ENCODE data around the gene SLC16A4. TPM values are rescaled to one million over a fixed set of nuclear protein-coding genes. Genes with fewer than 3 reads are reported as not detected.

SLC16A4 gene
- total RNA-seq, 2 donors from 2014 or later: 1.7 to 9.0 TPM

DNA sequence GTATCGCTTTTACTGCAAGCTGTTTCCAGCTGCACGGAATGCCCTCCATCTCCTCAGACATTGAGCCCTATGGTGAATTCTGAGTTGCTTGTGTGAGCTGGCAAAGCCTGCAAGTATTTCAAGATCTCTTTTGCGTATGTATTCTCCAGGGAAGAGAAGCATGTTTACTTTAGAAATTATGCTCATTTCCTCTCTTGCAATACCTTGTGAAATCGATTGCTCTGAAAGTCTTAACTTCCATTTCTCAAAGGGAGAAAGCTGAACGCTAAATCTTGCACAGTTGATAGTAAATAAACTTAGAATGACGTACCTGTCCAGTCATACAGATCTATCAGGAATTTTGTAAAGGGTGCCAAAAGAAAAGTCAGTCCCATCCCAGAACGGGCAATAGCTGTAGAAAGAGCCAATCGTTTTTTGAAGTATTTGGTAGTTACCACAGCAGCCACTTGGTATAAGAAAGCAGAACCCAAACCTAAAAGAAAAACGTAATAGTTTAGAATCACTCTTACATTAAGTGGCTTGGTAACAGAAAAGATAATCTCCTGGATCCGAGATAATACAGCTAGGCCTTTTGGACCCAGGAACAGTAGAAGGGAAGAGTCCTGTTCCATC is 10.0 kb downstream of the SLC16A4 start:
- WGBS: 88% methylated on average over 10 of the region's 10 CpGs
- H3K4me3 ChIP-seq: no peak overlapping the region
- TF ChIP-seq, protein P1, sequence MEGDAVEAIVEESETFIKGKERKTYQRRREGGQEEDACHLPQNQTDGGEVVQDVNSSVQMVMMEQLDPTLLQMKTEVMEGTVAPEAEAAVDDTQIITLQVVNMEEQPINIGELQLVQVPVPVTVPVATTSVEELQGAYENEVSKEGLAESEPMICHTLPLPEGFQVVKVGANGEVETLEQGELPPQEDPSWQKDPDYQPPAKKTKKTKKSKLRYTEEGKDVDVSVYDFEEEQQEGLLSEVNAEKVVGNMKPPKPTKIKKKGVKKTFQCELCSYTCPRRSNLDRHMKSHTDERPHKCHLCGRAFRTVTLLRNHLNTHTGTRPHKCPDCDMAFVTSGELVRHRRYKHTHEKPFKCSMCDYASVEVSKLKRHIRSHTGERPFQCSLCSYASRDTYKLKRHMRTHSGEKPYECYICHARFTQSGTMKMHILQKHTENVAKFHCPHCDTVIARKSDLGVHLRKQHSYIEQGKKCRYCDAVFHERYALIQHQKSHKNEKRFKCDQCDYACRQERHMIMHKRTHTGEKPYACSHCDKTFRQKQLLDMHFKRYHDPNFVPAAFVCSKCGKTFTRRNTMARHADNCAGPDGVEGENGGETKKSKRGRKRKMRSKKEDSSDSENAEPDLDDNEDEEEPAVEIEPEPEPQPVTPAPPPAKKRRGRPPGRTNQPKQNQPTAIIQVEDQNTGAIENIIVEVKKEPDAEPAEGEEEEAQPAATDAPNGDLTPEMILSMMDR (IDR thresholded peaks at IDR 0.05): no peak
- TF ChIP-seq POLR2AphosphoS5 (IDR thresholded peaks at IDR 0.05): no peak
- TF ChIP-seq POLR2A (IDR thresholded peaks at IDR 0.05): no peak
- intact Hi-C loops (cut with DNase I): no loop called here
- no peaks in the 10 kb centered on the region for H3K9me3 ChIP-seq
- no peak for DNase-seq (ENCODE audit: low spot score)
- H3K27me3 ChIP-seq (replicated peaks; ENCODE audit: insufficient read depth): no peaks in the 10 kb centered on the region
- no peaks in the 10 kb centered on the region for H3K4me1 ChIP-seq (replicated peaks)
- H3K27ac ChIP-seq: no peak overlapping the region
- no peaks in the 10 kb centered on the region for H3K36me3 ChIP-seq

- H3K9me3 ChIP-seq: no peaks in the 10 kb centered on the region
- TF ChIP-seq, protein P1 (IDR thresholded peaks at IDR 0.05): no peak
- TF ChIP-seq POLR2A (IDR thresholded peaks at IDR 0.05): no peak
- TF ChIP-seq POLR2AphosphoS5 (IDR thresholded peaks at IDR 0.05): no peak
- intact Hi-C loops (cut with DNase I): no loop called here
- H3K27me3 ChIP-seq (replicated peaks; ENCODE audit: insufficient read depth): no peaks in the 10 kb centered on the region
- H3K27ac ChIP-seq: no peak overlapping the region
- DNase-seq (ENCODE audit: low spot score): no peak
- no peaks in the 10 kb centered on the region for H3K36me3 ChIP-seq
- no peaks in the 10 kb centered on the region for H3K4me1 ChIP-seq (replicated peaks)
- 91% methylated on average over 1 of the region's 1 CpG for WGBS
- H3K4me3 ChIP-seq: no peak overlapping the region
These were observed 15.3 kb downstream of the SLC16A4 start for GRCh38 chr1:110375490-110375889.

- 16% methylated on average over 1 of the region's 1 CpG for WGBS
- DNase-seq (ENCODE audit: low spot score): no peak
- no peaks in the 10 kb centered on the region for H3K4me1 ChIP-seq (replicated peaks)
- no peaks in the 10 kb centered on the region for H3K27me3 ChIP-seq (replicated peaks; ENCODE audit: insufficient read depth)
- TF ChIP-seq POLR2AphosphoS5 (IDR thresholded peaks at IDR 0.05): no peak
- TF ChIP-seq, protein P1 (IDR thresholded peaks at IDR 0.05): no peak
- TF ChIP-seq POLR2A (IDR thresholded peaks at IDR 0.05): no peak
- H3K27ac ChIP-seq: no peak overlapping the region
- intact Hi-C loops (cut with DNase I): no loop called here
- H3K9me3 ChIP-seq: no peaks in the 10 kb centered on the region
- H3K4me3 ChIP-seq: no peak overlapping the region
- H3K36me3 ChIP-seq: no peaks in the 10 kb centered on the region
These were observed 20.0 kb downstream of the SLC16A4 start for GRCh38 chr1:110370827-110371226.

DNA sequence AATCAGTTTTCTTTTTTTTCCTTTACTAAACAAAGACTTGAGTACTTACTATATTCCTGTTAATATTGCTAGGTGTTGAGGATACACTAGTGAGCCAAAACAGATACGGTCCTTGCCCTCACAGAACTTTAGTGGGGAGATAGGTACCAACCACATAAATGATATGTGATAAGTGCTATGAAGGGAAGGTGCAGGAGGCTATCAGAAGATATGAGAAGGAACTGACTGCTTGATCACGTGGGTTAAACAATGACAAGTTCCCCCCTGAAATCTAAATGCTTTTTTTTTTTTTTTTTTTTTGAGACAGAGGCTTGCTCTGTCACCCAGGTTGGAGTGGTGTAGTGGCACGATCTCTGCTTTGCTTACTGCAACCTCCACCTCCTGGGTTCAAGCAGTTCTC is 26.6 kb downstream of the SLC16A4 start:
- no peak overlapping the region for H3K4me3 ChIP-seq
- no peak overlapping the region for H3K27ac ChIP-seq
- TF ChIP-seq POLR2AphosphoS5 (IDR thresholded peaks at IDR 0.05): no peak
- TF ChIP-seq, protein P1 (IDR thresholded peaks at IDR 0.05): no peak
- no peak for TF ChIP-seq POLR2A (IDR thresholded peaks at IDR 0.05)
- no peaks in the 10 kb centered on the region for H3K27me3 ChIP-seq (replicated peaks; ENCODE audit: insufficient read depth)
- WGBS: 87% methylated on average over 3 of the region's 3 CpGs
- no peaks in the 10 kb centered on the region for H3K9me3 ChIP-seq
- no peaks in the 10 kb centered on the region for H3K36me3 ChIP-seq
- no peaks in the 10 kb centered on the region for H3K4me1 ChIP-seq (replicated peaks)
- intact Hi-C loops (cut with DNase I): no loop called here
- no peak for DNase-seq (ENCODE audit: low spot score)

- TF ChIP-seq, protein P1 (IDR thresholded peaks at IDR 0.05): no peak
- no peak for TF ChIP-seq POLR2AphosphoS5 (IDR thresholded peaks at IDR 0.05)
- TF ChIP-seq POLR2A (IDR thresholded peaks at IDR 0.05): no peak
- Histone ChIP-seq H3K4me1 (replicated peaks) (no peaks in the 10 kb centered on the region), H3K27me3 (replicated peaks; ENCODE audit: insufficient read depth) (no peaks in the 10 kb centered on the region), H3K4me3 (no peak overlapping the region), H3K36me3 (no peaks in the 10 kb centered on the region), H3K9me3 (no peaks in the 10 kb centered on the region), H3K27ac (no peak overlapping the region)
- intact Hi-C loops (cut with DNase I): no loop called here
- no peak for DNase-seq (ENCODE audit: low spot score)
- WGBS: 59% methylated on average over 1 of the region's 1 CpG
These were observed 29.0 kb downstream of the SLC16A4 start for GRCh38 chr1:110361856-110362255.

Measured in prostate gland (tissue), 2 donors.